Measurements from ENCODE around the gene ANKRD28.

Gene ANKRD28

GRCh38 chr3:15673536-15673935, 124.2 kb downstream of the ANKRD28 start:
- H3K36me3 Mint-ChIP-seq, result peaks cover 21% of the 10 kb centered on the region
- no peaks in the 10 kb centered on the region for H3K27me3 Mint-ChIP-seq
- no peak overlapping the region for H3K27ac Mint-ChIP-seq
- no peak for DNase-seq (ENCODE audit: low spot score in 2 of 2)
- no peak for ATAC-seq (ENCODE audit: low read depth)
- no peak overlapping the region for H3K4me3 Mint-ChIP-seq
- no peaks in the 10 kb centered on the region for H3K9me3 Mint-ChIP-seq
- H3K4me1 Mint-ChIP-seq, result no peaks in the 10 kb centered on the region

GRCh38 chr3:15667484-15667883, 130.3 kb downstream of the ANKRD28 start:
- no peak overlapping the region for H3K27ac Mint-ChIP-seq
- peaks cover 5% of the 10 kb centered on the region for H3K4me1 Mint-ChIP-seq

GRCh38 chr3:15666277-15666676, 131.5 kb downstream of the ANKRD28 start:
- Mint-ChIP-seq H3K36me3 (peaks cover 20% of the 10 kb centered on the region), H3K4me3 (no peak overlapping the region), H3K9me3 (peaks cover 2% of the 10 kb centered on the region), H3K4me1 (peaks cover 5% of the 10 kb centered on the region), H3K27me3 (no peaks in the 10 kb centered on the region), H3K27ac (no peak overlapping the region)
- DNase-seq (ENCODE audit: low spot score in 2 of 2), result no peak
- no peak for ATAC-seq (ENCODE audit: low read depth)

More at GRCh38 chr3:15667484-15667883, 130.3 kb downstream of the ANKRD28 start:
- H3K4me3 Mint-ChIP-seq, result no peak overlapping the region
- peaks cover 20% of the 10 kb centered on the region for H3K36me3 Mint-ChIP-seq
- H3K9me3 Mint-ChIP-seq, result peaks cover 2% of the 10 kb centered on the region
- DNase-seq (ENCODE audit: low spot score in 2 of 2), result peak in 1 of 2 donors; percentile 5
- peak; percentile 89 for ATAC-seq (ENCODE audit: low read depth)
- H3K27me3 Mint-ChIP-seq, result no peaks in the 10 kb centered on the region

GRCh38 chr3:15665510-15666150, 132.1 kb downstream of the ANKRD28 start:
- H3K4me3 Mint-ChIP-seq, result no peak overlapping the region
- peaks cover 16% of the 10 kb centered on the region for H3K36me3 Mint-ChIP-seq
- H3K9me3 Mint-ChIP-seq, result peaks cover 2% of the 10 kb centered on the region
- H3K27me3 Mint-ChIP-seq, result no peaks in the 10 kb centered on the region
- ATAC-seq (ENCODE audit: low read depth) (no peak), DNase-seq (ENCODE audit: low spot score in 2 of 2) (no peak)
- H3K27ac Mint-ChIP-seq, result no peak overlapping the region
- peaks cover 5% of the 10 kb centered on the region for H3K4me1 Mint-ChIP-seq

- Mint-ChIP-seq H3K27me3 (no peaks in the 10 kb centered on the region), H3K9me3 (peaks cover 2% of the 10 kb centered on the region), H3K36me3 (peaks cover 13% of the 10 kb centered on the region), H3K4me1 (peaks cover 5% of the 10 kb centered on the region), H3K4me3 (no peak overlapping the region), H3K27ac (no peak overlapping the region)
- ATAC-seq (ENCODE audit: low read depth), result no peak
- DNase-seq (ENCODE audit: low spot score in 2 of 2), result no peak
These were observed 133.6 kb downstream of the ANKRD28 start for GRCh38 chr3:15664144-15664543.

GRCh38 chr3:15660055-15660935, 137.5 kb downstream of the ANKRD28 start:
- Mint-ChIP-seq H3K27ac (no peak overlapping the region), H3K4me1 (no peaks in the 10 kb centered on the region), H3K36me3 (peaks cover 16% of the 10 kb centered on the region), H3K9me3 (peaks cover 5% of the 10 kb centered on the region), H3K27me3 (no peaks in the 10 kb centered on the region), H3K4me3 (no peak overlapping the region)
- DNase-seq (ENCODE audit: low spot score in 2 of 2) (no peak), ATAC-seq (ENCODE audit: low read depth) (no peak)

GRCh38 chr3:15659254-15659975, 138.4 kb downstream of the ANKRD28 start:
- DNase-seq (ENCODE audit: low spot score in 2 of 2), result no peak
- no peak for ATAC-seq (ENCODE audit: low read depth)
- peaks cover 16% of the 10 kb centered on the region for H3K36me3 Mint-ChIP-seq
- no peak overlapping the region for H3K27ac Mint-ChIP-seq
- H3K9me3 Mint-ChIP-seq, result peaks cover 5% of the 10 kb centered on the region
- no peaks in the 10 kb centered on the region for H3K4me1 Mint-ChIP-seq
- no peak overlapping the region for H3K4me3 Mint-ChIP-seq
- no peaks in the 10 kb centered on the region for H3K27me3 Mint-ChIP-seq

- no peak overlapping the region for H3K27ac Mint-ChIP-seq
- no peaks in the 10 kb centered on the region for H3K27me3 Mint-ChIP-seq
- H3K36me3 Mint-ChIP-seq, result peaks cover 19% of the 10 kb centered on the region
- no peak for DNase-seq (ENCODE audit: low spot score in 2 of 2)
- H3K9me3 Mint-ChIP-seq, result peaks cover 3% of the 10 kb centered on the region
- H3K4me1 Mint-ChIP-seq, result no peaks in the 10 kb centered on the region
- ATAC-seq (ENCODE audit: low read depth), result no peak
- no peak overlapping the region for H3K4me3 Mint-ChIP-seq
These were observed 140.8 kb downstream of the ANKRD28 start for GRCh38 chr3:15657016-15657415.

- Mint-ChIP-seq H3K4me3 (no peak overlapping the region), H3K9me3 (peaks cover 3% of the 10 kb centered on the region), H3K27me3 (peaks cover 1% of the 10 kb centered on the region), H3K36me3 (peaks cover 19% of the 10 kb centered on the region), H3K4me1 (peaks cover under 1% of the 10 kb centered on the region), H3K27ac (no peak overlapping the region)
- no peak for DNase-seq (ENCODE audit: low spot score in 2 of 2)
- no peak for ATAC-seq (ENCODE audit: low read depth)
These were observed 141.4 kb downstream of the ANKRD28 start for GRCh38 chr3:15656342-15656741.

- ATAC-seq (ENCODE audit: low read depth), result no peak
- peaks cover 9% of the 10 kb centered on the region for H3K4me1 Mint-ChIP-seq
- peaks cover 6% of the 10 kb centered on the region for H3K27me3 Mint-ChIP-seq
These were observed 142.9 kb downstream of the ANKRD28 start for GRCh38 chr3:15654891-15655290.

GRCh38 chr3:15654127-15654526, 143.7 kb downstream of the ANKRD28 start:
- no peak overlapping the region for H3K4me3 Mint-ChIP-seq
- H3K36me3 Mint-ChIP-seq, result peaks cover 15% of the 10 kb centered on the region
- H3K4me1 Mint-ChIP-seq, result peaks cover 17% of the 10 kb centered on the region
- ATAC-seq (ENCODE audit: low read depth) (no peak), DNase-seq (ENCODE audit: low spot score in 2 of 2) (no peak)
- H3K27me3 Mint-ChIP-seq, result peaks cover 6% of the 10 kb centered on the region
- no peak overlapping the region for H3K27ac Mint-ChIP-seq
- H3K9me3 Mint-ChIP-seq, result peaks cover 3% of the 10 kb centered on the region

More at GRCh38 chr3:15654891-15655290, 142.9 kb downstream of the ANKRD28 start:
- Mint-ChIP-seq H3K9me3 (peaks cover 3% of the 10 kb centered on the region), H3K4me3 (no peak overlapping the region), H3K27ac (no peak overlapping the region), H3K36me3 (peaks cover 19% of the 10 kb centered on the region)
- no peak for DNase-seq (ENCODE audit: low spot score in 2 of 2)

- ATAC-seq (ENCODE audit: low read depth), result no peak
- no peak overlapping the region for H3K4me3 Mint-ChIP-seq
- H3K27me3 Mint-ChIP-seq, result peaks cover 6% of the 10 kb centered on the region
- DNase-seq (ENCODE audit: low spot score in 2 of 2), result no peak
- no peak overlapping the region for H3K27ac Mint-ChIP-seq
- H3K4me1 Mint-ChIP-seq, result peaks cover 22% of the 10 kb centered on the region
- peaks cover 13% of the 10 kb centered on the region for H3K36me3 Mint-ChIP-seq
- peaks cover 3% of the 10 kb centered on the region for H3K9me3 Mint-ChIP-seq
These were observed 144.5 kb downstream of the ANKRD28 start for GRCh38 chr3:15653321-15653720.

- H3K27ac Mint-ChIP-seq, result no peak overlapping the region
- no peak overlapping the region for H3K4me3 Mint-ChIP-seq
- no peak for ATAC-seq (ENCODE audit: low read depth)
- peaks cover 36% of the 10 kb centered on the region for H3K4me1 Mint-ChIP-seq
- H3K27me3 Mint-ChIP-seq, result peaks cover 6% of the 10 kb centered on the region
- DNase-seq (ENCODE audit: low spot score in 2 of 2), result no peak
- peaks cover 3% of the 10 kb centered on the region for H3K9me3 Mint-ChIP-seq
- H3K36me3 Mint-ChIP-seq, result peaks cover 11% of the 10 kb centered on the region
These were observed 146.4 kb downstream of the ANKRD28 start for GRCh38 chr3:15651396-15651795.

GRCh38 chr3:15649858-15650257, 147.9 kb downstream of the ANKRD28 start:
- no peak overlapping the region for H3K4me3 Mint-ChIP-seq

More at GRCh38 chr3:15649858-15650257, 147.9 kb downstream of the ANKRD28 start:
- H3K9me3 Mint-ChIP-seq, result no peaks in the 10 kb centered on the region
- H3K36me3 Mint-ChIP-seq, result peaks cover 5% of the 10 kb centered on the region
- peaks cover 36% of the 10 kb centered on the region for H3K4me1 Mint-ChIP-seq
- peaks cover 6% of the 10 kb centered on the region for H3K27me3 Mint-ChIP-seq
- H3K27ac Mint-ChIP-seq, result no peak overlapping the region
- ATAC-seq (ENCODE audit: low read depth) (no peak), DNase-seq (ENCODE audit: low spot score in 2 of 2) (no peak)
